Breast epithelium (tissue), 4 donors: ENCODE measurements around the gene GLI3. TPM values are rescaled to one million over a fixed set of nuclear protein-coding genes. Genes with fewer than 3 reads are reported as not detected.

Experiments used
- DNase-seq, 2 donors: peaks; one replicate each; pipeline ENCODE4 v3.0.0-alpha.2; 2019; ENCODE audit warnings: low spot score in 2 of 2
- H3K27ac ChIP-seq, 2 donors: fragments of 200-600 bp; sonication (generic) in 1 of 2; one replicate each; pipeline ENCODE4 v1.5.1; 2016 to 2019; ENCODE audit warnings: mild to moderate bottlenecking in 1 of 2
- H3K27me3 ChIP-seq, 2 donors: fragments of 200-600 bp; sonication (generic) in 1 of 2; one replicate each; pipeline versions ENCODE4 v1.5.1 to v1.6.0; 2017 to 2019; ENCODE audit warnings: control low read depth in 1 of 2, mild to moderate bottlenecking in 1 of 2
- H3K36me3 ChIP-seq: fragments of 200-600 bp; one replicate; pipeline ENCODE4 v1.5.1; 2019
- H3K4me1 ChIP-seq, 2 donors: fragments of 200-600 bp; sonication (generic); one replicate each; pipeline ENCODE4 v1.5.1; 2016 to 2019; ENCODE audit warnings: control low read depth in 1 of 2
- H3K4me3 ChIP-seq, 3 donors: fragments of 200-600 bp; sonication (generic); 1 replicate in 2 of 3; 2 replicates in 1 of 3; pipeline ENCODE4 v1.5.1; 2016 to 2019; ENCODE audit warnings: mild to moderate bottlenecking in 3 of 3, moderate library complexity in 2 of 3
- H3K9me3 ChIP-seq, 2 donors: fragments of 200-600 bp; sonication (generic) in 1 of 2; one replicate each; pipeline ENCODE4 v1.5.1; 2016 to 2019; ENCODE audit warnings: control low read depth in 1 of 2
- CTCF ChIP-seq, 3 donors: fragments of 450-650 bp; IDR thresholded peaks; one replicate each; pipeline ENCODE4 v1.5.1; 2016 to 2017; ENCODE audit warnings: antibody characterized with exemption in 3 of 3, mild to moderate bottlenecking in 3 of 3, moderate library complexity in 3 of 3
- POLR2A ChIP-seq: fragments of 450-650 bp; IDR thresholded peaks from one replicate; pipeline ENCODE4 v1.6.1; 2016; ENCODE audit warnings: antibody characterized with exemption, mild to moderate bottlenecking, moderate library complexity
- POLR2AphosphoS5 ChIP-seq, 3 donors: sonication (generic); formaldehyde crosslinking; IDR thresholded peaks; one replicate each; pipeline ENCODE4 v1.6.1; 2017; ENCODE audit warnings: antibody characterized with exemption in 3 of 3
- intact Hi-C: fragments of 100-400 bp; cut with DNase I; formaldehyde crosslinking; loops from one replicate; pipeline ENCODE4 v1.15.1; 2023; ENCODE audit warnings: low total_unique reads
- total RNA-seq, 3 donors: library from RNA; depleted of rRNA; stranded (reverse); fragments of >200 nt; gene quantifications; one replicate each; pipeline ENCODE4 v1.1.0, GENCODE V29; 2016

The GLI3 gene
- total RNA-seq, 3 donors from 2014 or later, result 10.2 to 29.9 (median 22.6) TPM

- Histone ChIP-seq H3K36me3 (no peaks in the 10 kb centered on the region), H3K4me3 (no peak overlapping the region), H3K27me3 (no peaks in the 10 kb centered on the region), H3K4me1 (no peaks in the 10 kb centered on the region), H3K27ac (no peak overlapping the region), H3K9me3 (no peaks in the 10 kb centered on the region)
- no peak for DNase-seq
- no peak for TF ChIP-seq POLR2AphosphoS5 (IDR thresholded peaks at IDR 0.05)
- no peak for TF ChIP-seq POLR2A
- TF ChIP-seq CTCF (IDR thresholded peaks at IDR 0.05), result no peak
- intact Hi-C loops, result loop anchor here (10.0 kb wide), 1 partner anchor 1235 kb away; no protein-coding TSS in a partner anchor
These were observed 216.9 kb downstream of the GLI3 start for GRCh38 chr7:42020061-42020460.

- H3K9me3 ChIP-seq, result peaks cover 5 to 7% of the 10 kb centered on the region in 2 donors
- H3K4me1 ChIP-seq, result no peaks in the 10 kb centered on the region
- no peak for TF ChIP-seq POLR2AphosphoS5 (IDR thresholded peaks at IDR 0.05)
- no peak for TF ChIP-seq CTCF (IDR thresholded peaks at IDR 0.05)
- TF ChIP-seq POLR2A, result no peak
- intact Hi-C loops, result no loop called here
- H3K27ac ChIP-seq, result peak overlapping the region in 1 of 2 donors; percentile 22
- DNase-seq, result no peak
- no peaks in the 10 kb centered on the region for H3K27me3 ChIP-seq
- H3K4me3 ChIP-seq, result no peak overlapping the region
- peaks cover 3% of the 10 kb centered on the region for H3K36me3 ChIP-seq
These were observed 219.5 kb downstream of the GLI3 start for GRCh38 chr7:42017349-42017986.

GRCh38 chr7:42016517-42016916, 220.5 kb downstream of the GLI3 start:
- Histone ChIP-seq H3K27me3 (no peaks in the 10 kb centered on the region), H3K27ac (no peak overlapping the region), H3K36me3 (peaks cover 3% of the 10 kb centered on the region), H3K4me1 (no peaks in the 10 kb centered on the region), H3K9me3 (peaks cover 5 to 7% of the 10 kb centered on the region in 2 donors), H3K4me3 (no peak overlapping the region)
- TF ChIP-seq CTCF (IDR thresholded peaks at IDR 0.05) (no peak), POLR2A (no peak), POLR2AphosphoS5 (IDR thresholded peaks at IDR 0.05) (no peak)
- intact Hi-C loops, result no loop called here
- DNase-seq, result no peak

GRCh38 chr7:42014625-42015618, 222.1 kb downstream of the GLI3 start:
- no peak for DNase-seq
- Histone ChIP-seq H3K4me3 (no peak overlapping the region), H3K4me1 (no peaks in the 10 kb centered on the region), H3K27ac (no peak overlapping the region), H3K9me3 (peaks cover 5 to 7% of the 10 kb centered on the region in 2 donors), H3K27me3 (no peaks in the 10 kb centered on the region), H3K36me3 (peaks cover 3% of the 10 kb centered on the region)
- TF ChIP-seq POLR2A (no peak), CTCF (IDR thresholded peaks at IDR 0.05) (peak; percentile 25 to 53 (median 46))
- intact Hi-C loops, result no loop called here
